IPS-11a (cell line): ENCODE data around the gene HAND1.

ENCODE experiments used
- H3K4me3 ChIP-seq: one replicate; pipeline ENCODE4 v1.5.1; 2013; ENCODE audit warnings: low read depth, low read length, control low read depth

HAND1 gene

GRCh38 chr5:154461531-154461930, 16.5 kb downstream of the HAND1 start:
- H3K4me3 ChIP-seq = no peak overlapping the region

- no peak overlapping the region for H3K4me3 ChIP-seq
These were observed 17.9 kb downstream of the HAND1 start for GRCh38 chr5:154460172-154460571.

DNA sequence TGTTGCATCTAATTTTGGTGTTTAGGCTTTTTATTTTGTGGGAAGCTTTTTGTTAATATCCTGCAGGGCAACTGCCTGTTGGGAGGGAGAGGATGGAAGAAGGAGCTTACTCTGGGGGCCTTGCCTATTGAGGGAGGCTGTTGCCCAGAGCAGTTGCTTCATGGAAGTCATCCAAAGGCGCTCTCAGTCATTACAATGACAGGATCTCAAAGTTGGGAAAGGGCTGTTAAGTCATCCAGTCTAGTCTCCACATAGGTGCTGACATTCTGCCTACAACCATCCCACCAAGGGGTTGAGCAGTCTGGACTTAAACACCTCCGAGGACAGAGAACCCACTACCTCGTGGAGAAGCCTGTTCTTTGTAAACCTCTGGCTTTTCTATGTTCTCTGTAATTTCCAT, 19.0 kb downstream of the HAND1 start:
- no peak overlapping the region for H3K4me3 ChIP-seq

GRCh38 chr5:154456540-154456939, 21.5 kb downstream of the HAND1 start:
- no peak overlapping the region for H3K4me3 ChIP-seq

DNA sequence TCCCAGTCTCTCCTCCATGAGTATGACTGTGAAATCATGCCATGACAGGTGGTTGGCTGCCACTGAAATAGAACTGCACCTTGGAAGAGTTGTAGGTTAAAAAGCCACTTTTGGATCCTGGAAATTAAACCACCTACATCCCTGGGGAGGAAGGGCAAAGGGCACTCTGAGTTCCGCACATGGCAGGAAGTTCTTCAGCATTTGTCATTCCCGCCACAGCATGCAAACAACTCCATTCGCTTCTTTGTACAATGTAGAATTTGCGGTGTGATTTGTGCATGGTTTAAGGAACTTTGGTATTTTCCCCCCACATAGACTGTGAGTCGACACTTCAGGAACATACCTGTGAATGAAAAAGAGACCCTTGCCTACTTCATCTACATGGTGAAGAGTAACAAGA, 22.4 kb downstream of the HAND1 start:
- no peak overlapping the region for H3K4me3 ChIP-seq

- H3K4me3 ChIP-seq = no peak overlapping the region
These were observed 26.1 kb downstream of the HAND1 start for GRCh38 chr5:154451957-154452356.

GRCh38 chr5:154449786-154450185, 28.2 kb downstream of the HAND1 start:
- no peak overlapping the region for H3K4me3 ChIP-seq

DNA sequence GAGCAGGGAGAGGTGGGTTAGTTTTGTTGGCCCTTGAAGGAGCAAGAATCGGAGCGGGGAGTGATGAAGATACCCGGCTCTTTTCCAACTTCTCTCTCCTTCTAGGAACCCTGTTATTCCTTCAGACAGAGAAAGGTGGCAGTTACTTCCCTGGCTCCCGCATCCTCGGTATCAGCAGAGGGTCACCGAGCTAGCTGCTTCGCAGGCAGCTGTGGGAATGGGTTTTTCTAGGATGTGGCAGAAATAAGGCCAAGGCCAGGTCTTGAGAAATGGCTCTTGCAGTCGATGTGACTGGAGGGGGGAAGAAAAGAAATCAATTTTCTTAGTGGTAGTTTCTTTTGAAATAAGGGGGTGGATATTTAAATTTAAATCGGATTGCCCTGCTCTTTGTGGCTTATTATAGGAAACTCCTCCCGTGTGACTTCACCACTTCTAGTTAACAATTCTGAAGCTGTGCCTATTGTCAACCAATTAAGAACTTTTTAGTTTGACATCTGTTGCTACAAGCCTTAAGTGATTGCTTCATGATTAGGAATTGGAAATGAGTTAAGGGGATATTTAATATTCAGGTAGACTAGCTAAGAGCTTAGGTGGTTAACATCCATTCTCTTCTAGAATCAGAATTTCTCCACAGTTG, 30.8 kb downstream of the HAND1 start:
- peak overlapping the region; percentile 8 for H3K4me3 ChIP-seq

DNA sequence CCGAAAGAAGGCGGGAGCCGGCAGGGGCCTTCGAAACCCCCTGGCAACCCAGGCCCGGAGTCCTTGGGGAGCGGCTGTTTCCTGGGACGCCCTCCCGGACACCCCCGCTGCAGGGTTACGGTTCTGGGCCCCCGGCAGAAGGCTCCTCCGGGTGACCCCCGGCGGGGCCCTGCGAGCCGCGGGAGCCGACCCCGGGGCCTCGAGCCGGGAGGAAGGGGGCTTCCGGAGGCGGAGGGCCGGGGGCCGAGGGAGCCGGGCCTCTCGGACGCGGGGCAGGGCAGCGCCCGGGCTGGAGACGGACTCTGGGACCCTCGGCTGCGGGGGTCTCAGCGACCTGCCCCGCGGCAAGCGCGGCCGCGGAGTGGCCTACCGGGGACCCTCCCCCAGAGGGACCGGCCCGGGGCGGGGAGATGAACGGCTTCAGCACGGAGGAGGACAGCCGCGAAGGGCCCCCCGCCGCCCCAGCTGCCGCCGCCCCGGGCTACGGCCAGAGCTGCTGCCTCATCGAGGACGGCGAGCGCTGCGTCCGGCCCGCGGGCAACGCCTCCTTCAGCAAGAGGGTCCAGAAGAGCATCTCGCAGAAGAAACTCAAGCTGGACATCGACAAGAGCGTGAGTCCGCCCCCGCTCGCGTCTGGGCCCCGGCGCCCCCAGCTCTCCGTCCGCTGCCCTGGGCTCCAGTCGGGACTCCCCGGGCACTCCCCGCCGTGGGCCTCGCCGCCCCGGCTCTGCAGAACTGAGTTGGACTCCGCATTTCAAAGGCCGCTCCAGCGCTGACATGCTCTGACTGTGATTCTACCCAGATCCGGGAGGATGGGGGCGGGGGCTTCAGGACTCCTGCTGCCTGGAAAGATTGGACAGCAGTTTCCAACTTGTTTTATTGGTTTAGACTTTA, 31.6 kb downstream of the HAND1 start:
- H3K4me3 ChIP-seq = peak overlapping the region; percentile 87

DNA sequence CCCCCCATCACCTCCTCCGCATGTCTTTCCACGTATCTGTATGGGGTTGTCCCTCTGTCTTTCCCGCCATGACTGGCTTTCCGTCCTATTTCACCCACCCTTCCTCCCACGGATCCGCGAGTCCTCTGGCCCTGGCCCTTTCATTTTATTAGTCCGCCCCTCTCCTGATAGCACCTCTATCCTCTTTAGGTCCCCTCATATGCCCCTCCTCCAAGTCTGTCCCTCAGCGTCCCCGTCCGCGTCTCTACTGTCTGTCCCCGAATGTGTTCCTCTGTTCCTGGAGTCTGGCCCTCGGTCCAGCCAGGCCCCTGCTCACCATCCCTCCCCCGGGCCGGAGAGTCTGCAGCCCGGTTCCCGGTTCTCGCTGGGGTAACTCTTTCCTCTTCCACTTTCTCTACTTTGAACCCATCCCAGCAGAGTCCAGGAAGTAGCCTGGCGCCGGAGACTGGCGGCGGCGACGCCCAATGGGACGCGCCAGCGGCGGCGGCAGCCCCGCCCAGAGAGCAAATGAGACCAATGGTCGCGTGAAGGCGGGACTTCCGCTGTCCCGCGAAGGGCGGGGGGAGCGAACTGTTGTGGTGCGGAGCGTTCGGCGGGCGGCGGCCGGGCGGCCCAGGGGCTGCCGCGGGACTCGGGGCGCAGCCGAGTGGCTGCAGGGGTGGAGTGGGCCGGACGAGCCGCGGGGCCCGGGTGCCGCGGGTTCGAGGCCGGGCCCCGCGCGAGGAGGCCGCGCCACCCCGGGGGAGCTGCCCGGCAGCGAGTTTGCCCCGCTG, 32.4 kb downstream of the HAND1 start, which contains the start of gene SAP30L:
Gene SAP30L (plus strand): TSS at position 576 of the 773 bp plus-strand sequence. CDS start 608 bp downstream, outside the sequence.
- H3K4me3 ChIP-seq = peak within 1 kb of the TSS; percentile 87

GRCh38 chr5:154444556-154445421, 33.2 kb downstream of the HAND1 start:
- peak overlapping the region; percentile 87 for H3K4me3 ChIP-seq

DNA sequence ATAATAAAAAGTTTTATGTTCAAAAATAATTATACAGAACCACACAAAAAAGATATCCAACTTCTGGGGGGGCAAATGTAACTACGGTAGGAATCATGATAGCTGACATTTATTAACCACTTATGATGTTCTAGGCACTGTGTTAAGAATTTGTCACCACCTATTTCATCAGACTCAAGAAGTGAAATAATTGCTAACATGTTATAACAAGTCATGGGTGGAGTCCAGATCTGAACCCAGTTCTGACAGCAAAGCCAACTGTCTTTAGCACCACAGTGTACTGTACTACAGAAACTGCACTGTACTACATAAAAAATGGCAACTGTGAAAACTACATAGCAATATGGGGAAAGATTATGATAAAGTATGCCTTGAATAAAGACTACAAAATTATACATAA, 35.2 kb downstream of the HAND1 start:
- no peak overlapping the region for H3K4me3 ChIP-seq

DNA sequence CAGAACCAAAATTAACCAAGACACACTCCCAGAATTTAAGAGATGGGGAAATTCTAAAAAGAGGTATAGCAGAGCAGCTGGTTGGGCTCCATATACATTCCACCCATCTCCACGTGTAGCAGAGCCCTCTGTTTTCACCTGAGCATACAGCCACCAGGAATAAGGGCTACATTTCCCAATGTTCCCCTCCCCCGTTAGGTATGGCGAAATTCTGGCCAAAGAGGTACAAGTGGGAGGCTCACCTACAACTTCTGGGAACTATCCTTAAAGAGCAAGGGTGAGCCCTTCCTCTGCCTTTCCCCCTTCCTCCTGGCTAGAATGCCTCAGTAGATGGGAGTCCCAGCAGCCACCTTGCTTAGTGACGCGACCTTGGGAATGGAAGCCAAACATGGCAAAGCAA, 37.5 kb downstream of the HAND1 start:
- H3K4me3 ChIP-seq = no peak overlapping the region

DNA sequence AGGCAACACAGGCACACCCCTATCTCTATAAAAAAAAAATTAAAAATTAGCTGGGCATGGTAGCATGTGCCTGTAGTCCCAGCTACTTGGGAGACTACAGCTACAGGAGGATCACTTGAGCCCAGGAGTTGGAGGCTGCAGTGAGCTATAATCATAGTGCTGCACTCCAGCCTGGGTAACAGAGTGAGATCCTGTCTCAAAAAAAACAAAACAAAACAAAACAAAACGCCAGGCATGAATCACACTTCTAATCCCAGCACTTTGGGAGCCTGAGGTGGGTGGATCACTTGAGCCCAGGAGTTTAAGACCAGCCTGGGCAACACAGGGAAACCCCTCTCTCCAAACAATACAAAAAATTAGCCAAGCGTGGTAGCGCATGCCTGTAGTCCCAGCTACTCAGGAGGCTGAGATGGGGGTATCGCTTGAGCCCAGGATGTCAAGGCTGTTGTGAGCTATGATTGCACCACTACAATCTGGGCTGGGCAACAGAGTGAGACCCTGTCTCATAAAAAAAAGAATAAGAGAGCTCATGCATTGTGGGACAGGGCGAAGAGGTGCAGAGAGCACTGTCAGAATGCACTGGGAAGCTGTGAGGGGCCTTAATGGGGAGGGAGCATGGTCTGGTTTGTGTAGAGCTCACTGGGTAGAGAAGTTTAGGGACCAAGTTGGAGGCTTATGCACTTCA, 40.6 kb downstream of the HAND1 start:
- no peak overlapping the region for H3K4me3 ChIP-seq

- H3K4me3 ChIP-seq = no peak overlapping the region
These were observed 42.8 kb downstream of the HAND1 start for GRCh38 chr5:154435226-154435625.

- no peak overlapping the region for H3K4me3 ChIP-seq
These were observed 46.9 kb downstream of the HAND1 start for GRCh38 chr5:154430961-154431630.

GRCh38 chr5:154430466-154430865, 47.6 kb downstream of the HAND1 start:
- no peak overlapping the region for H3K4me3 ChIP-seq

- no peak overlapping the region for H3K4me3 ChIP-seq
These were observed 48.7 kb downstream of the HAND1 start for GRCh38 chr5:154429341-154429740.

DNA sequence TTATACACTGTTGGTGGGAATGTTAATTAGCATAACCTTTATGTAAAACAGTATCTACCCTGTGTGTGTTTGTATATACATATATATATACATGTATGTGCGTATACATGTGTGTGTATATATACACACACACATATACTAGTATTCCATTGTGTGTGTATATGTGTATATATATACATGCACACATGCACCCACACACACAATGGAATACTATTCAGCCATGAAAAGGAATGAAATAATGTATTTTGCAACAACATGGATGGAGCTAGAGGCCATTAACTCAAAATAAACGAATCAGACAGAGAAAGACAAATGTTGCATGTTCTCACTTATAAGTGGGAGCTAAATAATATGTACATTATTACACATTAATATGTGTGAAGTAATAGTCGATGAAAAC, 49.8 kb downstream of the HAND1 start:
- H3K4me3 ChIP-seq = no peak overlapping the region
